ENCODE data around the gene NUP214.
A peak's percentile ranks its signal among the peaks of the same experiment; 100 is the strongest.

The NUP214 gene
- total RNA-seq = 85.0 to 124 (median 107) reads per million in 4 donors

GRCh38 chr9:131125288-131126058, at the start of gene NUP214:
Gene NUP214, plus strand, starts transcription at chr9:131125586. Its CDS starts 119 bp downstream, at chr9:131125705.
- peak; percentile 96 to 100 (median 99) for DNase-seq

- no peak for DNase-seq
Measured at GRCh38 chr9:131076347-131077195, 48.8 kb upstream of the NUP214 start.

- no peak for DNase-seq
Measured at GRCh38 chr9:131078427-131079366, 46.7 kb upstream of the NUP214 start.

- no peak for DNase-seq
Measured at GRCh38 chr9:131080589-131080988, 44.8 kb upstream of the NUP214 start.

- no peak for DNase-seq
Measured at GRCh38 chr9:131081868-131082267, 43.5 kb upstream of the NUP214 start.

GRCh38 chr9:131082774-131083512, 42.4 kb upstream of the NUP214 start:
- no peak for DNase-seq

GRCh38 chr9:131084661-131085369, 40.6 kb upstream of the NUP214 start:
- DNase-seq = no peak

- no peak for DNase-seq
Measured at GRCh38 chr9:131085370-131086122, 39.8 kb upstream of the NUP214 start.

- DNase-seq = no peak
Measured at GRCh38 chr9:131087354-131087893, 38.0 kb upstream of the NUP214 start.

GRCh38 chr9:131090025-131090787, 35.2 kb upstream of the NUP214 start:
- DNase-seq = no peak

GRCh38 chr9:131091352-131091992, 33.9 kb upstream of the NUP214 start:
- no peak for DNase-seq

GRCh38 chr9:131092030-131092429, 33.4 kb upstream of the NUP214 start:
- DNase-seq = no peak

- DNase-seq = no peak
Measured at GRCh38 chr9:131092548-131093440, 32.6 kb upstream of the NUP214 start.

- DNase-seq = no peak
Measured at GRCh38 chr9:131094015-131094414, 31.4 kb upstream of the NUP214 start.

GRCh38 chr9:131094622-131095021, 30.8 kb upstream of the NUP214 start:
- DNase-seq = no peak

GRCh38 chr9:131095666-131096268, 29.6 kb upstream of the NUP214 start:
- DNase-seq = no peak

Measured in T-helper 1 cell (primary cell).